Measurements from ENCODE around the gene CSHL1. TPM values are rescaled to one million over a fixed set of nuclear protein-coding genes. Genes with fewer than 3 reads are reported as not detected.
"Not testable (repeated sequence)": the region's sequence is repeated elsewhere in the genome, so short reads cannot be mapped to it uniquely, and the experiment has no call there.

The CSHL1 gene
- polyA plus RNA-seq, 2 of the 4 experiments (the other 2 are of a cell fraction) = not detected

- ATAC-seq = peak in 1 of 2 experiments; percentile 41; a peak in 3 of 6 replicates
- peak in 1 of 2 experiments; percentile 21 for DNase-seq (ENCODE audit: low read depth in 1 of 2, low spot score in 1 of 2)
- not testable (repeated sequence) for H3K4me3 ChIP-seq, H3K9me3 ChIP-seq, H3K4me1 ChIP-seq, H3K27ac ChIP-seq, FAIRE-seq
- CTCF ChIA-PET = interaction anchor here (0.6 to 4.4 kb wide), 17 partner anchors 14 to 537 kb away, joined by 3 to 56 read pairs (median 3); partner anchors contain the start of gene GH1
- H3K4me2 ChIP-seq = peak overlapping the region; percentile 37; the same call in 1 of the 3 replicates
- WGBS (ENCODE audit: missing lambda C conversion rate) = 54% methylated on average over 9 of the region's 9 CpGs
- 0 out of 5 replicates have a peak, but pooled peaks of 1 of the 2 experiments have one; percentile 4 for TF ChIP-seq RAD21 (conservative IDR thresholded peaks at IDR 0.05 in 1 of 2, IDR thresholded peaks at IDR 0.05 in 1 of 2)
- POLR2A ChIA-PET = interaction anchor here (0.6 kb wide), 1 partner anchor 631 kb away, joined by 3 read pairs; no protein-coding TSS in a partner anchor
Measured at GRCh38 chr17:63882626-63883126, 28.4 kb downstream of the CSHL1 start.

- Histone ChIP-seq H3K4me2 (peak within 1 kb of the TSS; percentile 37; the same call in 1 of the 3 replicates), H3K4me3 (no peak within 1 kb of the TSS), H3K27ac (no peak within 1 kb of the TSS), H3K9me3 (no peaks in the 10 kb centered on the region), H3K4me1 (no peaks in the 10 kb centered on the region)
- FAIRE-seq (no peak), ATAC-seq (peak; percentile 69 to 93; a peak in 5 of 6 replicates), DNase-seq (ENCODE audit: low read depth in 1 of 2, low spot score in 1 of 2) (peak; percentile 65 to 91)
- CTCF ChIA-PET = interaction anchor here (0.6 to 4.4 kb wide), 22 partner anchors 8 to 577 kb away, joined by 3 to 56 read pairs (median 4); partner anchors contain the start of gene GH1
- POLR2A ChIA-PET = no interaction called here
- 35% methylated on average over 11 of the region's 15 CpGs for WGBS (ENCODE audit: missing lambda C conversion rate)
- TF ChIP-seq REST (IDR thresholded peaks at IDR 0.05) (no peak), MAFK (IDR thresholded peaks at IDR 0.05; ENCODE audit: partially characterized antibody) (no peak), PHF8 (IDR thresholded peaks at IDR 0.05; ENCODE audit: borderline replicate concordance, low read depth) (no peak), MAZ (IDR thresholded peaks at IDR 0.05; ENCODE audit: borderline replicate concordance, low read depth, low read length) (no peak), ESRRA (IDR thresholded peaks at IDR 0.05; ENCODE audit: borderline replicate concordance, low read length) (no peak), EHMT2 (IDR thresholded peaks at IDR 0.05; ENCODE audit: low read depth) (no peak), CTCF (IDR thresholded peaks at IDR 0.05) (peak; percentile 36; the same call in 2 of the 3 replicates), HOXB5 (CRISPR knock-in tag; IDR thresholded peaks at IDR 0.05) (no peak), HDAC2 (IDR thresholded peaks at IDR 0.05) (no peak), ATOH8 (CRISPR knock-in tag; IDR thresholded peaks at IDR 0.05; ENCODE audit: low read depth) (no peak), RAD21 (conservative IDR thresholded peaks at IDR 0.05 in 1 of 2, IDR thresholded peaks at IDR 0.05 in 1 of 2) (0 out of 5 replicates have a peak, but pooled peaks of 1 of the 2 experiments have one; percentile 20), BHLHE40 (IDR thresholded peaks at IDR 0.05; ENCODE audit: low read depth, low read length) (no peak), HES2 (IDR thresholded peaks at IDR 0.05) (no peak), BCL3 (IDR thresholded peaks at IDR 0.05) (no peak), TFCP2L1 (CRISPR knock-in tag; IDR thresholded peaks at IDR 0.05) (no peak), RNF2 (IDR thresholded peaks at IDR 0.05; ENCODE audit: borderline replicate concordance, low read depth) (no peak), HEYL (CRISPR knock-in tag; IDR thresholded peaks at IDR 0.05) (no peak), HMGXB4 (CRISPR knock-in tag; IDR thresholded peaks at IDR 0.05; ENCODE audit: borderline replicate concordance) (no peak), JUNB (IDR thresholded peaks at IDR 0.05) (no peak), NFE2L2 (conservative IDR thresholded peaks at IDR 0.05; ENCODE audit: low read length) (no peak), ZFP36 (IDR thresholded peaks at IDR 0.05; ENCODE audit: borderline replicate concordance, partially characterized antibody) (no peak), KDM5A (IDR thresholded peaks at IDR 0.05) (no peak), ZNF302 (CRISPR knock-in tag; IDR thresholded peaks at IDR 0.05) (no peak)
Measured at GRCh38 chr17:63881935-63882601, 29.0 kb downstream of the CSHL1 start, which contains the start of gene GH2. GH2 (minus strand) TSS chr17:63881944; CDS start chr17:63881801, 143 bp downstream.

Data from A549 (cell line).